H1 (cell line): ENCODE results near the gene HGD. TPM values are rescaled to one million over a fixed set of nuclear protein-coding genes. Genes with fewer than 3 reads are reported as not detected.

Experiments
- CTCF ChIA-PET: fragments of 300-600 bp; sonication (Branson Sonifier 250); formaldehyde crosslinking; loops from one replicate; lab custom pipeline; 2021; ENCODE audit not compliant: partially characterized antibody; lab: Charles Lee
- POLR2A ChIA-PET: fragments of 300-600 bp; sonication (Branson Sonifier 250); formaldehyde crosslinking; loops from one replicate; lab custom pipeline; 2021; ENCODE audit warnings: inconsistent platforms; ENCODE audit not compliant: partially characterized antibody; lab: Charles Lee
- DNase-seq, 2 experiments: peaks; one replicate each; pipeline versions ENCODE4 v3.0.0 to v3.0.0-alpha.2; 2010 to 2022; ENCODE audit warnings: low spot score in 2 of 2, low read depth in 1 of 2, mixed read lengths in 1 of 2
- FAIRE-seq: peaks from 2 replicates; lab custom pipeline; 2011; peaks lifted over from hg19 to GRCh38; lab: Jason Lieb, UNC
- H2AFZ ChIP-seq: 2 replicates; pipeline ENCODE4 v1.8.1; 2012; ENCODE audit warnings: low read length, inconsistent platforms
- H2AK5ac ChIP-seq: 2 replicates; pipeline ENCODE4 v1.6.1; 2013; ENCODE audit warnings: low read depth, low read length
- H2BK120ac ChIP-seq: replicated peaks from 2 replicates; pipeline ENCODE3; 2013; ENCODE audit warnings: low read depth, low read length, inconsistent platforms
- H2BK12ac ChIP-seq: 2 replicates; pipeline ENCODE4 v1.6.1; 2013; ENCODE audit warnings: low read depth, low read length
- H2BK15ac ChIP-seq: 2 replicates; pipeline ENCODE4 v1.6.1; 2013; ENCODE audit warnings: low read length
- H2BK20ac ChIP-seq: 2 replicates; pipeline ENCODE4 v1.6.1; 2013; ENCODE audit warnings: low read length
- H2BK5ac ChIP-seq: 2 replicates; pipeline ENCODE4 v1.6.1; 2013; ENCODE audit warnings: low read depth, low read length
- H3K14ac ChIP-seq: 2 replicates; pipeline ENCODE4 v1.6.1; 2013; ENCODE audit warnings: inconsistent platforms; ENCODE audit not compliant: insufficient read length
- H3K18ac ChIP-seq: 2 replicates; pipeline ENCODE4 v1.6.1; 2013; ENCODE audit warnings: low read length; ENCODE audit errors: extremely low read depth
- H3K23ac ChIP-seq: 2 replicates; pipeline ENCODE4 v1.6.1; 2013; ENCODE audit warnings: inconsistent platforms; ENCODE audit not compliant: insufficient read length
- H3K23me2 ChIP-seq: 2 replicates; pipeline ENCODE4 v1.6.1; 2013; ENCODE audit warnings: low read depth, low read length
- H3K27ac ChIP-seq: 2 replicates; pipeline ENCODE4 v1.6.1; 2011; ENCODE audit warnings: low read depth, low read length, inconsistent platforms
- H3K27me3 ChIP-seq, 4 experiments: replicated peaks in 1 of 4; 1 replicate in 1 of 4; 2 replicates in 3 of 4; pipeline versions ENCODE4 v1.6.1 to v1.8.1; 2011 to 2013; ENCODE audit warnings: low read length in 3 of 4, mild to moderate bottlenecking in 3 of 4, inconsistent platforms in 2 of 4, mixed read lengths in 2 of 4, moderate library complexity in 1 of 4; ENCODE audit not compliant: control insufficient read depth in 3 of 4, insufficient read depth in 3 of 4; ENCODE audit errors: extremely low read depth in 1 of 4
- H3K36me3 ChIP-seq, 4 experiments: 2 replicates each; pipeline versions ENCODE4 v1.6.1 to v1.8.1; 2011 to 2013; ENCODE audit warnings: mild to moderate bottlenecking in 4 of 4, low read length in 3 of 4, moderate library complexity in 2 of 4, control low read depth in 1 of 4, inconsistent platforms in 1 of 4; ENCODE audit not compliant: insufficient read depth in 4 of 4, control insufficient read depth in 2 of 4
- H3K4ac ChIP-seq: replicated peaks from 2 replicates; pipeline ENCODE3; 2013; ENCODE audit warnings: low read length, low read depth, mixed read lengths, inconsistent platforms; ENCODE audit not compliant: insufficient read length
- H3K4me1 ChIP-seq, 4 experiments: replicated peaks in 1 of 4; 1 replicate in 1 of 4; 2 replicates in 3 of 4; pipeline versions ENCODE4 v1.6.1 to v1.8.1; 2011 to 2013; ENCODE audit warnings: low read length in 3 of 4, inconsistent platforms in 2 of 4, mixed read lengths in 1 of 4; ENCODE audit not compliant: insufficient read depth in 4 of 4, control insufficient read depth in 3 of 4
- H3K4me2 ChIP-seq, 2 experiments: 2 replicates each; pipeline versions ENCODE4 v1.6.1 to v1.8.1; 2011 to 2013; ENCODE audit warnings: low read depth in 2 of 2, low read length in 2 of 2, control low read depth in 1 of 2, inconsistent platforms in 1 of 2, mild to moderate bottlenecking in 1 of 2; ENCODE audit not compliant: insufficient read depth in 1 of 2
- H3K4me3 ChIP-seq, 4 experiments: fragments of 200-600, 300-600 bp in 1 of 4; sonication (generic), shearing (Covaris generic), sonication (Bioruptor Twin) in 1 of 4; 2 replicates each; pipeline versions ENCODE4 v1.5.1 to v1.8.1; 2011 to 2016; ENCODE audit warnings: low read length in 4 of 4, low read depth in 3 of 4, control low read depth in 2 of 4, inconsistent platforms in 2 of 4, mild to moderate bottlenecking in 2 of 4, mixed read lengths in 1 of 4, moderate library complexity in 1 of 4; ENCODE audit not compliant: insufficient read depth in 2 of 4; ENCODE audit errors: extremely low read depth in 1 of 4
- H3K56ac ChIP-seq: replicated peaks from 2 replicates; pipeline ENCODE3; 2013; ENCODE audit warnings: low read depth, mild to moderate bottlenecking, mixed read lengths, low read length, inconsistent platforms; ENCODE audit not compliant: insufficient read length
- H3K79me1 ChIP-seq: 2 replicates; pipeline ENCODE4 v1.6.1; 2013; ENCODE audit warnings: low read depth, low read length, control low read depth
- H3K79me2 ChIP-seq, 2 experiments: 2 replicates each; pipeline versions ENCODE4 v1.6.1 to v1.8.1; 2012 to 2013; ENCODE audit warnings: low read length in 2 of 2, mild to moderate bottlenecking in 2 of 2, inconsistent platforms in 1 of 2; ENCODE audit not compliant: insufficient read depth in 2 of 2, control insufficient read depth in 1 of 2
- H3K9ac ChIP-seq, 4 experiments: replicated peaks in 1 of 4; 1 replicate in 1 of 4; 2 replicates in 3 of 4; pipeline versions ENCODE4 v1.6.1 to v1.8.1; 2011 to 2013; ENCODE audit warnings: low read depth in 3 of 4, low read length in 3 of 4, control low read depth in 2 of 4, mild to moderate bottlenecking in 2 of 4, moderate library complexity in 2 of 4, inconsistent platforms in 1 of 4; ENCODE audit errors: extremely low read depth in 1 of 4
- H3K9me3 ChIP-seq, 2 experiments: 2 replicates each; pipeline versions ENCODE4 v1.6.1 to v1.8.1; 2012 to 2013; ENCODE audit warnings: mild to moderate bottlenecking in 2 of 2, moderate library complexity in 2 of 2, control low read depth in 1 of 2, inconsistent platforms in 1 of 2, low read depth in 1 of 2, low read length in 1 of 2, mixed read lengths in 1 of 2; ENCODE audit not compliant: insufficient read depth in 2 of 2
- H4K20me1 ChIP-seq, 2 experiments: replicated peaks in 1 of 2; 2 replicates each; pipeline versions ENCODE3 to v1.8.1; 2011 to 2013; ENCODE audit warnings: inconsistent platforms in 2 of 2, low read length in 2 of 2, mild to moderate bottlenecking in 1 of 2; ENCODE audit not compliant: insufficient read depth in 2 of 2, control insufficient read depth in 1 of 2
- H4K5ac ChIP-seq: 2 replicates; pipeline ENCODE4 v1.6.1; 2013; ENCODE audit warnings: low read length, low read depth, mixed read lengths, inconsistent platforms; ENCODE audit not compliant: insufficient read length
- H4K8ac ChIP-seq: 2 replicates; pipeline ENCODE4 v1.8.0; 2013; ENCODE audit warnings: mild to moderate bottlenecking, moderate library complexity, low read length, inconsistent platforms; ENCODE audit not compliant: insufficient read depth; ENCODE audit errors: extremely low read depth
- H4K91ac ChIP-seq: replicated peaks from 2 replicates; pipeline ENCODE3; 2013; ENCODE audit warnings: low read length, mixed read lengths, inconsistent platforms; ENCODE audit not compliant: insufficient read length
- CREB1 ChIP-seq: IDR thresholded peaks from 2 replicates; pipeline ENCODE4 v1.6.1; 2012; ENCODE audit warnings: inconsistent platforms
- GABPA ChIP-seq: IDR thresholded peaks from 2 replicates; pipeline ENCODE4 v1.6.1; 2011; ENCODE audit warnings: mild to moderate bottlenecking, low read length, moderate library complexity, borderline replicate concordance; ENCODE audit not compliant: insufficient read depth
- TBP ChIP-seq: IDR thresholded peaks from 2 replicates; pipeline ENCODE4 v1.6.1; 2011; ENCODE audit warnings: low read depth, low read length, improper control_type of control experiment
- TCF12 ChIP-seq: IDR thresholded peaks from 2 replicates; pipeline ENCODE4 v1.6.1; 2011; ENCODE audit warnings: low read depth, mild to moderate bottlenecking, low read length
- WGBS, 2 experiments: shearing (Covaris generic) in 1 of 2; methylation state at CpG; one replicate each; pipeline versions ENCODE4 v1.1.6 to v1.1.7; 2013 to 2015; ENCODE audit warnings: low lambda C conversion rate in 2 of 2, mixed read lengths in 2 of 2, inconsistent platforms in 1 of 2, low coverage in 1 of 2, missing lambda C conversion rate in 1 of 2; ENCODE audit not compliant: insufficient replicate concordance in 2 of 2, insufficient coverage in 1 of 2, insufficient read length in 1 of 2; ENCODE audit errors: extremely low coverage in 1 of 2, missing lambda C conversion rate in 1 of 2; 5-methylcytosine and 5-hydroxymethylcytosine counted together
- polyA plus RNA-seq, 7 experiments: library from polyadenylated mRNA; depleted of rRNA in 3 of 7; stranded (reverse) in 5 of 7; unstranded in 2 of 7; fragments of >200 nt in 5 of 7; fragments of 200-250 nt in 2 of 7; gene quantifications; 1 replicate in 5 of 7; 2 replicates in 1 of 7; 4 replicates in 1 of 7; pipeline versions ENCODE4 v1.2.1 to v1.2.3, GENCODE V29; 2011 to 2013; ENCODE audit warnings: missing spikeins in 2 of 7, mixed read lengths in 2 of 7
- total RNA-seq: library from RNA; stranded (reverse); fragmentation: NEBNext Ultra II Directional; extraction: Animal tissue kit (Norgen Biotek cat#: 25700); gene quantifications from 2 replicates; pipeline ENCODE4 v1.2.1, GENCODE V29; 2021

The HGD gene
- total and polyA plus RNA-seq, 2 of the 8 experiments (the other 6 are each of a cell fraction or from before 2014, with no cell fraction given) = 0.11 TPM; not detected in 1

- Histone ChIP-seq H3K4me2 (no peak overlapping the region), H2BK15ac (no peak overlapping the region), H2BK20ac (no peak overlapping the region), H2BK120ac (no peak overlapping the region), H4K5ac (no peak overlapping the region), H4K91ac (no peak overlapping the region), H4K8ac (no peak overlapping the region), H3K36me3 (no peaks in the 10 kb centered on the region), H3K9me3 (no peaks in the 10 kb centered on the region), H3K79me1 (no peaks in the 10 kb centered on the region), H3K56ac (no peak overlapping the region), H2BK12ac (no peak overlapping the region), H3K79me2 (no peaks in the 10 kb centered on the region), H2AFZ (peak overlapping the region; percentile 34; the same call in 1 of the 2 replicates), H3K14ac (no peak overlapping the region), H3K23ac (no peak overlapping the region), H3K9ac (no peak overlapping the region), H3K4me1 (no peaks in the 10 kb centered on the region), H3K4ac (no peak overlapping the region), H2BK5ac (no peak overlapping the region), H4K20me1 (no peaks in the 10 kb centered on the region), H3K4me3 (no peak overlapping the region), H3K27me3 (no peaks in the 10 kb centered on the region), H3K18ac (no peak overlapping the region), H3K27ac (no peak overlapping the region), H2AK5ac (no peak overlapping the region), H3K23me2 (no peaks in the 10 kb centered on the region)
- TF ChIP-seq TBP = no peak
- no peak for TF ChIP-seq CREB1
- no peak for TF ChIP-seq GABPA
- no peak for TF ChIP-seq TCF12
- CTCF ChIA-PET = interaction anchor here (1.4 kb wide), 1 partner anchor 9 kb away, joined by 3 read pairs; no protein-coding TSS in a partner anchor
- 89% methylated on average over 5 of the region's 5 CpGs; no CpG with 5 or more reads in 1 of the 2 experiments for WGBS, 2 experiments
- DNase-seq = no peak
- POLR2A ChIA-PET = no interaction called here
- no peak for FAIRE-seq
Observed at GRCh38 chr3:120645083-120645845, 36.8 kb downstream of the HGD start.
